DOHH2 (cell line): ENCODE results near the gene BSN.
"Not testable (repeated sequence)": the region's sequence is repeated elsewhere in the genome, so short reads cannot be mapped to it uniquely, and the experiment has no call there.

Experiments
- CTCF ChIP-seq: fragments of 200-600 bp; sonication (generic); IDR thresholded peaks from one replicate; pipeline ENCODE4 v1.5.1; 2014; ENCODE audit warnings: antibody characterized with exemption, mild to moderate bottlenecking, low read depth, low read length; ENCODE audit not compliant: poor library complexity, severe bottlenecking
- EZH2phosphoT487 ChIP-seq: fragments of 200-600 bp; sonication (generic); IDR thresholded peaks from 2 replicates; pipeline ENCODE4 v1.6.1; 2017; ENCODE audit warnings: borderline replicate concordance, mild to moderate bottlenecking, antibody characterized with exemption, low read length, moderate library complexity, mixed read lengths

- TF ChIP-seq CTCF, EZH2phosphoT487: not testable (repeated sequence)
Measured at GRCh38 chr3:49689908-49690624, 135.8 kb downstream of the BSN start.
